ENCODE results near the gene KIF7.
"Not testable (repeated sequence)": the region's sequence is repeated elsewhere in the genome, so short reads cannot be mapped to it uniquely, and the experiment has no call there.

KIF7 gene, protein sequence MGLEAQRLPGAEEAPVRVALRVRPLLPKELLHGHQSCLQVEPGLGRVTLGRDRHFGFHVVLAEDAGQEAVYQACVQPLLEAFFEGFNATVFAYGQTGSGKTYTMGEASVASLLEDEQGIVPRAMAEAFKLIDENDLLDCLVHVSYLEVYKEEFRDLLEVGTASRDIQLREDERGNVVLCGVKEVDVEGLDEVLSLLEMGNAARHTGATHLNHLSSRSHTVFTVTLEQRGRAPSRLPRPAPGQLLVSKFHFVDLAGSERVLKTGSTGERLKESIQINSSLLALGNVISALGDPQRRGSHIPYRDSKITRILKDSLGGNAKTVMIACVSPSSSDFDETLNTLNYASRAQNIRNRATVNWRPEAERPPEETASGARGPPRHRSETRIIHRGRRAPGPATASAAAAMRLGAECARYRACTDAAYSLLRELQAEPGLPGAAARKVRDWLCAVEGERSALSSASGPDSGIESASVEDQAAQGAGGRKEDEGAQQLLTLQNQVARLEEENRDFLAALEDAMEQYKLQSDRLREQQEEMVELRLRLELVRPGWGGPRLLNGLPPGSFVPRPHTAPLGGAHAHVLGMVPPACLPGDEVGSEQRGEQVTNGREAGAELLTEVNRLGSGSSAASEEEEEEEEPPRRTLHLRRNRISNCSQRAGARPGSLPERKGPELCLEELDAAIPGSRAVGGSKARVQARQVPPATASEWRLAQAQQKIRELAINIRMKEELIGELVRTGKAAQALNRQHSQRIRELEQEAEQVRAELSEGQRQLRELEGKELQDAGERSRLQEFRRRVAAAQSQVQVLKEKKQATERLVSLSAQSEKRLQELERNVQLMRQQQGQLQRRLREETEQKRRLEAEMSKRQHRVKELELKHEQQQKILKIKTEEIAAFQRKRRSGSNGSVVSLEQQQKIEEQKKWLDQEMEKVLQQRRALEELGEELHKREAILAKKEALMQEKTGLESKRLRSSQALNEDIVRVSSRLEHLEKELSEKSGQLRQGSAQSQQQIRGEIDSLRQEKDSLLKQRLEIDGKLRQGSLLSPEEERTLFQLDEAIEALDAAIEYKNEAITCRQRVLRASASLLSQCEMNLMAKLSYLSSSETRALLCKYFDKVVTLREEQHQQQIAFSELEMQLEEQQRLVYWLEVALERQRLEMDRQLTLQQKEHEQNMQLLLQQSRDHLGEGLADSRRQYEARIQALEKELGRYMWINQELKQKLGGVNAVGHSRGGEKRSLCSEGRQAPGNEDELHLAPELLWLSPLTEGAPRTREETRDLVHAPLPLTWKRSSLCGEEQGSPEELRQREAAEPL (N-terminal part only)

DNA sequence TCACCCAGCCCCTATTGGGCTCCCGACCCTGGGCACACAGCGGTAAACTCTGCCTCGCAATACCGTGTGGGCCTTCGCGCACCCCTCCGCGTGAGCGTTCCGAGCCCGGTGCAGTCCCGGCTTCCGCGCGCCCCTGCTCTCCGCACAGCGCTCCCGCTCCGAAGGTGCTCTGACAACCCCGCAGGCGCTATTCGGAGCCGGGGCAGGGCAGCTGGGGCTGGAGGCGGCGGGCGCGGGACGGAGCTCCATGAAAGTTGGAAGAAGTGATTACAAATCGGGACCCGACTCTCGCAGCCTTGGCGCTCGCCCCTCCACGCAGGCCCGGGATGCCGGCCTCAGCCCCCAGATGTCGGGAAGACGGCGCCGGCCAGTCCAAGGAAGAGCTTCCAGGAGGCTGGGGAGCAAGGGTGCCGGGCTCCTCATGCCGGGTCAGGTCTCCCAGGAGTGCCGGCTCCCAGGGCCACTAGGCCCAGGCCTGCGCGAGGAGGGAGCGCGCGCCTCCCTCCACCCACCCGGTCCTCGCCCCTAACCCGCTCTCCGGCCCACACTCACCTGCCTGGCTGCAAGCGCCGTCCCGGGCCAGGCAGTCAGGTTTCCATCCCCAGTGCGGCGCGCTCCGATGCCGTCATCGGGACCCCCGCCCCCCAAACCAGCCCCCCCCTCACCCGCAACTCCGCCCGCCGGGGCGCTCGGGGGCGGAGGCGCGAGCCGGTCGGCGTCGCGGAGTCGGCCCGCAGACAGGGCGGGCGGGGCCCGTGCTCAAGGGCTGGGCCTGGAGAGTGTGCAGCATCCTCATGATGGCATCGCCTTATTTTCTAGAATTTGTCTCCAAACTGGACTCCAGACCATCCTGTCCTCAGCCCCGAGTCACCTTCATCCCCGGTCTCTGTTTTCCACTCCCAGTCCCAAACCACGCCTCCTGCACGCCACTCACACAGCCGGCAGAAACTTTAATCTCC is at the start of gene KIF7:
KIF7 (minus strand) TSS at position 621 of the 959 bp plus-strand sequence. CDS start 2,537 bp downstream, outside the sequence.
- peak in 3 of 14 donors; percentile 22 to 42 (median 32) for DNase-seq

DNA sequence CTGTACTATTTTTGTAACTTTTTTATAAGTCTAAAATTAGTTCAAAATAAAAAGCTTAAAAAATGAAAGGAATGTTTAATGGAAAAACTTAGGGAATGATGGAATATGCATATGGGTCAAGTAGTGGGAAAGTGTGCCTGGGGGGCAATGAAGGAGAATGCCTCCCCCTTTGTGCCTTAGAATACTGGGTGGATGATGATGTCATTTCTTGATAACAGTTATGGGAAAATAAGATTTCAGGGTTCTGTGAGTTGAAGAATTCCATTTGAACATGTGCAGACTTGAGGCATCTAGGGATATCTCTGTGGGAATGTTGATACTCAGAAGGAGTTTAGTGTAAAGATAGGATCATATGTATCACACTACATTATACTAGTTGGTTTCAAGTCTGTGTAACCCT is 49.1 kb upstream of the KIF7 start:
- DNase-seq = no peak

DNA sequence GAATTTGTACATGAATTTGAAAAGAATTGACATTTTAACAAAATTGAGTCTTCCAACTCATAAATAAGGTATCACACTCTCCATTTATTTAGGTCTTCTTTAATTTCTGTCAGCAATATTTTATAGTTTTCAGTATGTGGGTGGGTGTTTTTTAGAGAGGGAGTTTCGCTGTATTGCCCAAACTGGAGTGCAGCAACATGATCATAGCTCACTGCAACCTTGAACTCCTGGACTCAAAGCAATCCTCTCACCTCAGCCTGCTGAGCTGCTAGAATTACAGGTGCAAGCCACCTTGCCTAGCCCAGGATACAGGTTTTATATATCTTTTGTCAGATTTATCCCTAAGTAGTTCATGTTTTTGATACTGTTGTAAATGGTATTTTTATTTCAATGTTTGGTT is 39.9 kb upstream of the KIF7 start:
- no peak for DNase-seq

DNA sequence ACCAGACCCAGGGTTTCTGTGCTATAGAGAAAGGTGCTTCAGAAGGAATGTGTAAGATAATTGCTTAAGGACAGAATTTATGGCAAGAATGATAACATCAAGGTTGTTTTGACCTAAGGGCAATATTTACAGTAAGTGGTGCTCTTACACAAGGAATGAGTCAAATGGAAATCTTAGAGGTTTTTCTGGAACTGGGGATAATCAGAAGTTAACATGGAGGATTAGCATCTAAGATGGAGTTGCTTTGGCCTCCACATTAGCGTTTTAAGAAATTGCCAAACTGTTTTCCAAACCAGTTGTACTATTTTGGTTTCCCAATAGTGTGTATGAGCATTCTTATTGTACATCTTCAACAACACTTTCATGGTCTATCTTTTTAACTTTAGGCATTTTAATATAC is 38.4 kb upstream of the KIF7 start:
- no peak for DNase-seq

DNA sequence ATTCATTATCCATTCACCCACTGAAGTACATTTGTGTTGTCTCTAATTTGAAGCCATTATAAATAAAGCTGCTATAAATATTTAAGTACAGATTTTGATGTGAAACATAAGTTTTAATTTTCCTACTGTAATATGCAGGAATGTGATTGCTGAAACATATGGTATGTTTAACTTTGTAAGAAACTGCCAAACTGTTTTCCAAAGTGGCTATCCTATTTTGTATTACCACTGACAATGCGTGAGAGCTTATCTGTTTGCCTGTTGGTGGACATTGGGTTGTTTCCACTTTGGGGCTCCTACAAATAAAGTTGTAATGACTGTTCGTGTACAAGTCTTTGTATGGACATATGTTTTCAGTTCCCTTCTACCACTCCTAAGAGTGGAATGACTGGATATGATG is 37.8 kb upstream of the KIF7 start:
- no peak for DNase-seq

DNA sequence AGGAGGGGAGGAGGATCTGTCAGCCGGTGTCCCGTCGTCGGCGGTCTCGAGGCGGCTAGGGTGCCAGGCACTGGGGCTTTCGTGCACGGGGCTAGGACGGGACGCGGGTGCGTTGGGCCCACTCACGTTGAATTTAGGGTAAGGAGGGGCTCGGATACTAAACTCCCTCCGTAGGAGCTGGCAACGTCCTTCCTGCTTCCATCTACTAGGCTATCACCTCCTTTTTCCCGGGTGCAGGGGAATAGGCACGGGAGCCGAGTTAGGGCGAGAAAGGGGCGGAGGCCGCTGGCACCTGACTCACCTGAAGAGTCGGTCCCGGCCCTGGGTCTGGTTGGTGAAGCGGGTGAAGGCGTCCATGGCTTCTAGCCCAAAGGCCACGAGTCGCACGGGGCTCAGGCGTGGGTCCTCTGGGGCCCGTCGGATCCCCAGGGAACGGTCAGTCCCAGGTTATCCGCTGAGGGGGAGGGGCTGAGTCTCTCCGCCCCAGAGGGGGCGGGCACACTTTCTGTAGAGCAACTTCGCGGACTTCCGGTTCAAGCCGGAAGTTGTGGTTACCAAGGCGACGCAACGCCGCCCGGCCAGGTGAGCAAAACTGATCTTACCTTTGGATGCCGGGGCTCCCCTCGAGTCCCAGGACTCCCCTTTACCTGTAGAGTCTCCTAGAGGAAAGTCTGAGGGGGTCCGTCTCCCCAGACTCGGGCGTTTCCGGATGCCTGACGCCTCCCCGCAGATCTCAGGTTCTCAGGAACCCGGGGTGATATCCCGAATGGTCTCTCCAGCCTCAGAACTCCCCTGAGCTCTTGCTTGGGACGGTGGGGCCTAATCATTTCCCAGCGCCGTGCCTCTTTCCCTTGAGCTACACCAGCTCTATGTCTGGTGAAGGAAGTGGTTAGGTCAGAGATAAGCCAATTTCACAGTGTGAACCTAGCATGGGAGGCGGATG is 35.3 kb upstream of the KIF7 start, which contains the start of the genes PEX11A and WDR93:
PEX11A (minus strand) TSS at position 479 of the 943 bp plus-strand sequence; CDS start at position 357, 122 bp downstream.
WDR93 (plus strand) TSS at position 536 of the 943 bp plus-strand sequence. CDS start 10,936 bp downstream, outside the sequence.
- peak in 12 of 14 donors; percentile 10 to 57 (median 40) for DNase-seq

DNA sequence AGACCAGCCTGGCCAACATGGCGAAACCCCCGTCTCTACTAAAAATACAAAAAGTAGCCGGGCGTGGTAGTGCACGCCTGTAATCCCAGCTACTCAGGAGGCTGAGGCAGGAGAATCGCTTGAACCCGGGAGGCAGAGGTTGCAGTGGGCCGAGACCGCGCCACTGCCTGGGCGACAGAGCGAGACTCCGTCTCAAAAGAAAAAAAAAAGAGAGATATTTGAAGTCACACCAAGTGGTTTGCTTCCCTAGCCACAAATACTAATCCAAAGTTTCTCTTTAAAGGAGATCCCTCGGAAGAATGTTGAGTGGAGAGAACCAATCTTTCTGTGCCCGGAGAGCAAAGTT is 34.6 kb upstream of the KIF7 start:
- not testable (repeated sequence) for DNase-seq

DNA sequence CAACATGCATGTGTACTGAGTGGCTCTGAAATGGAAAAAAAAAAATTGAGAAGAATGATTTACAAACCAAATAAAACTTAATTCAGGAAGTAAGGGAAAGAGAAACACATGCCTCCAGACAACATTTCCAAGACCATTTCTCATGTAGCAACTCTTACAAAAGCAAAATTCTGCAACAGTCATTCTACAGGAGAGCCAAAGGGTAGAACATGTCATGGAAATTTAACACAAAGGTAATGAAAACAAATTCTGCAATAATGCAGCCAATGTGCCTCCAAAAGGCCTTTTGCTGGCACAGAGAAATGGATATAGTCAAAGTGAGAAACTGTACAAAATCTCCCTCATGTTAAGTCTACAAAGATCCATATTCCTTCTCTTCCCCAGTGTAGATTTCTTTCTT is 31.3 kb upstream of the KIF7 start:
- no peak for DNase-seq

DNA sequence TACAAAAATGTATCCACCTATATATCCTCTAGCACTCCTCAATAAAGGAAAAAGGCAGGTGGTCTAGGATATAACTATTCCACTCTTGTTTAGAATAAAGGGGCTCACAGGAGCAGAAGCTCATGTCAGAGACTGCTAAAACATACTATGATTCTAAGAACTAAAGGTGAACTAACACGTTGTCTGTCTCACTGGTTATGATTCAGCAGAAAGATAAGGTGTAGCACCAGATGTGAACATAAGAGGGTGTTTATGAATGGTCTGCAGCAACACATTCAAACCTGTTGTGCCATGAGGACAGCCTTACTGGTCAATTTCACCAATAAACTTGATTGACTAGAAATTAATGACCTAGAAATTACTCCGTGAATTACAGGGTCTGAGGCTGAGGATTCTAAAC is 30.7 kb upstream of the KIF7 start:
- no peak for DNase-seq

DNA sequence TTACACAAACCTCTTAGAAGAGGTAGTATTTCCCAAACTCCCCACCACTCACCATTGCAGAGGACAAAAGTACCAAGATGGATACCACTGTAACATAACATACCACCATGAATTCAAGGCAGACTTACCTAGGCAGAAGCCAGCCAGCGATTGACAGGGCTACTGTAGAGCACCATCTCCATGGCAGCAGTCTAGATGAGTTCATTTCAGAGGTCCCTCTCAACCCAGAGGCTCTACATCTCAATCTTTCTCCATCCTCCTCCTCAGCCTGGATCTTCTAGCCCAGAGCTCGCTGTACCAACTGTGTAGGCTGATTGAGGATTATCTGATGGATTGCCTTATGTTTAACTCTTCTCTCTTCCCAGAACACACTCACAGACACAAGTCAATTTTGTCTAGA is 25.9 kb upstream of the KIF7 start:
- no peak for DNase-seq

DNA sequence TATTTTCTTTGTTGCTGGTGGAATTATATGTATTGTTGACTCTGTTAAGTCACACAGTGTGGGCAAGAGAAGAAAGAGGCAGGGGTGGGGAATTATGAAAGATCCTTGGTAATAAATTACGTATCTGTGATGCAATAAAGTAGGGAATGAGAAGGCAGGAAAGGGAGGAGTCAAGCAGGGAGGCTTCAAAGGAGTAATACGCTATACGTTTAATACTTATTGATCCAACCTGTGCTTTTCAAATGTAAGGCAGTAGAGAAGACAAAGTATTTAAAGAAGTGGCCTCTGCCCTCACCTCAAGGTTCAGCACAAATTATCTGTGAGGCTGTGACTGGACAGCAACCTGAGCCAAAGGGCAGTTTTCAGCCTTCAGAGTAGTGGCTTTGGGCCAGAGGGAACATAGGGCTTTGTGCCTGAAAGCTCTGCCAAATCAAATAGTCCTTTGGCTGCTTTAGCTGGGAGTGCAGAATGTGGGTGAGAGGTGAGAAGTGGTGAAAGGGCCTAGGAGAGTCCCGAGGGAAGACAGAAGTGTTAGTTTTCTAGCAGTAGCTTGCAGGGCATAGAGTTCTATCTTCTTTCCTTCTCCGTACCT is 25.1 kb upstream of the KIF7 start:
- DNase-seq = peak in 8 of 14 donors; percentile 3 to 48 (median 16)

DNA sequence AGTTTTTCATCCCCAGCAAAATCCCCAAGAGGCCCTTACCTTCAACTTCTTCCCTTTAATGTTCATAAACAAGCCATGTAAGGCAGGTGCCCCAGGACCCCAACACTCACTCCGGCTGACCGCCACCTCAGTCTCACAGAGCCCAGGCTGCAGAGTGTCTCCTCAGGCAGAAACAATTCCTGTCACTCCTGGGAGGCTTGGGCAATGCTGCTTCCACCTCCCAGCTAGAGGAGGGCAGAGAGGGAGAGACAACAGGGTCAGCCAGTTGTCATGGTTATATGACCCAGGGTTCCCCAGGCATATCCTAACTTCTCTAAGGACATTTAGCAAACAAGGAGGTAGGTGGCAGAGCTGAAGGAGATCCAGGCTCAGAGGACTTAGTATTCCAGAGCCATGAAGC is 23.9 kb upstream of the KIF7 start, which contains the start of gene PLIN1:
PLIN1 (minus strand) TSS at position 156 of the 400 bp plus-strand sequence. CDS start 1,878 bp downstream, outside the sequence.
- DNase-seq = no peak

DNA sequence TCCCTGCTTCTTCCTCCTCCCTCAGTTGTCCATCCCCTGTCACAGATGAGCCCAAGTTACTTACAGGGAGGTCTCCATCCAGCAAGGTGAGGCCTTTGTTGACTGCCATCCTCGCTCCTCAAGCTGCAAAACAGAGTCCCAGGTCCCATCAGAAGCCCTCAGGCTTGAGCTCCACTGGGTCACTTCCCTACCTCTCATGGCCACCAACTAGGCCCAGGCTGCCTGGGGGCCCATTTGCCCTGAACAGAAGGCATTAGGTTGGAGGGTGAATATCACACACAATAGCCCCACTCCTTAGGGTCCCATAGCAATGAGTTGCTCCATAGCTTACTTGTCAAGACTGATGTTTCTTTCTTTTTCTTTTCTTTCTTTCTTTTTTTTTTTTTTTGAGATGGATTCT is 22.1 kb upstream of the KIF7 start:
- no peak for DNase-seq

DNA sequence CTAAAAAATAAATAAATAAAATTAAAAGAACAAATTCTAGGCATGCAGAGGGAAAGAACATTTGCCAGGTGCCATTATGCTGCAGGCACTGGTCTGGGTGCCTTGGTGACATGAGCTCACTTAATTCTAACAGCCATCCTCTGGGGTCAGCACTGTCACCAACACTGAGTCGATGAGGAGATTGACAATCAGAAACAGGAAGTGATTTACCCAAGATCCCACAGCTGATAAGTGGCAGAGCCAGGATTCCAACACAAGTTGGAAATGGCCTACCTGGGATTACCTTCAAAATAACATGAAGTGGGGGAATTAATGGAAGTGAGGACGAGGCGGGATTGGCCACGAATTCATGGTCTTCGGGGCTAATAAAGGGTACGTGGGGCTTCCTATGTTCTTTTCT is 20.3 kb upstream of the KIF7 start:
- DNase-seq = no peak

DNA sequence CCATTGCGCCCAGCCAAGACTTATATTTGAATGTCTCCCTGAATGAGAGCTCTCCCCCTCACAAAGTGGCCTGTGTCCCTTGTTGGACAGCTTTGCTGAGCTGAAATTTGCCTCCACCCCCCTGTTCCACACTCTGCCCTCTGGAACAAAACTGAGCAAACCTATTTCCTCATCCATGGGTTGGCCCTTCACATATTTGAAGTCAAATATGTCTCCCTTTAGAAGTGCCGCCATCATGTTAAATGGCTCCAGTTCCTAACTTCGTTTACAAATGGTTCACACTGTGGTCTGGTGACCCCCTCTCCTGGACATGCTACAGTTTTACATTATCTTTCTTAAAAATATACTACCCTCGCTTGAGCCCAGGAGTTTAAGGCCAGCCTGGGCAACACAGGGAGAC is 19.3 kb upstream of the KIF7 start:
- no peak for DNase-seq

DNA sequence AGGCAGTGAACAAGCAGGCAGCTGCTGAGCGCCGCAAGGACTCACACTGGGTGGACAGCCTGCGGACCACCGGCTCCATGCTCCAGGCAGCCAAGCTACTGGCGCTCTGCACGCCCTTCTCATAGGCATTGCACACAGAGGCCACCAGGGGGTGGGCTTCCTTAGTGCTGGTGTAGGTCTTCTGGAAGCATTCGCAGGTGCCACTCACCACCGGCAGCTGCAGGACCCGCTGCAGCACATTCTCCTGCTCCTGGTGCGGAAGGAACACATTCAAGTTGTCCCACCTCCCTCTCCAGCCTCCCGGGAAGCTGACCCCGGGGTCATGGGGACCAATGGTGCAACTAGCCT is 17.9 kb upstream of the KIF7 start:
- DNase-seq = no peak

DNA sequence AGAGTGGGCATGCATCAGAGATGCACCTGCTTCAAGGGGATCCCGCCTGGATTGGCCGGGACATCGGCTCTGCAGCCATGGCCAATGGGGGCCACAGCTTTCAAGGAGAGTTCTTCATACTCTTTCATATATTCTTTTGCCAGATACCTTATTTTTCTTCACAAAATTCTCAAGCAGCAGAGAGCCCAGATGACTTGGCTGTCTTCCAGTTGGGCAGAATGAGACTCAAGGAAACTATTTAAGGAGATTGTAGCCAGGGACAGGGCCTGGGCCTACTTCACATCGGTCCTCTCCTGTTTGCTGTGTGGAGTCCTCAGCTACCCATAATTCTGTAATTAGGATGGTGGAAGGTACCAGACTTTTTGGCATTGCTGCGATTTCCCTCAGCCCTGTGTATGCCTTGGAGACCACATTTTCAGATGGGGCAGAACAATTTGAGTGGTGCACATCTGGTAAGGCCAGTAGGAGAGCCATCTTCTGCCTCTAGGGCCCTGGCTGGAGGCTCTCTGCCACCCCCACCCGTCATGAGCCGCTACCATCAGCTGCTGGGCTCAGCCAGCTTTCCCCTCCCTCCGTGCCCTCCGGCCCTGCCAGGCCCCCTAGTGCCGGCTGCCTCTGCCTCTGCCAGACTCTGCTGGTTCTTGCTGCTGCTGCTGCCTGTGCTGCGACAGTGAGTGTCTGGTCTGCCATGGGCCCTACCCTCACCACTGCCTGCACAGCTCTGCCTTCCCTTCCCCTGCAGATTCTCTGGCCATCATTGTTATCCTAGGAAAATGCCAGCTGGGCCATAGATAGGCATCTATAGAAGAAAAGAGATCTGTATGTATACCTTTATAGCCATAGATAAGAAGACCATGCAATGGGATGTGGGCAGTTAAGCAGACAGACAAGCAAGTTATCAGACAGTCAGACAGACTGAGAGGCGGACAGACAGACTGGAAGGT is 17.2 kb upstream of the KIF7 start:
- peak in 3 of 14 donors; percentile 4 to 28 (median 20) for DNase-seq

DNA sequence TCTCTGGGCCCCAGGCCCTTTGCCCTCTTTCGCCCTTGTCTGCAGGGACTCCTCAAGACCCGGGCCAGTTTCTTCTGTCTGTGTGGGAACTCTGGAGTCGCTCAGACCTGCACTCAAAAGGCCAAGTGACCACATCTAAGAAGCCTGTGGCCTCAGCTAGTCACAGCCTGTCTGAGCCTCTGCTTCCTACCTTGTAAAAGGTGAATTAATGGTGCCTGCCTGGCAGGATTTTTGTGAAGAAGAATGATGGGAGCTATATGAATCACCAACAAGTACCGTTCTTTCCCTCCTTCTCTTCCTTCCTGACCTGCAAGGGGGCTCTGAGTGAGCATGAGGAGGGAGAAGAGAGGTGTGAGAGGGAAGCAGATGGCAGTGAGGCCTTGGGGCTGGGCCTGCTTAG is 16.4 kb upstream of the KIF7 start:
- no peak for DNase-seq

Data from C1 segment of cervical spinal cord (tissue), 14 donors.